GM04503 (cell line): ENCODE results near the gene FARP1.

Source experiments
- DNase-seq: peaks from one replicate; pipeline ENCODE4 v3.0.0-alpha.2; 2012; ENCODE audit warnings: low read depth

The FARP1 gene

GRCh38 chr13:98447881-98448641 is 305.2 kb downstream of the FARP1 start:
- DNase-seq = no peak

DNA sequence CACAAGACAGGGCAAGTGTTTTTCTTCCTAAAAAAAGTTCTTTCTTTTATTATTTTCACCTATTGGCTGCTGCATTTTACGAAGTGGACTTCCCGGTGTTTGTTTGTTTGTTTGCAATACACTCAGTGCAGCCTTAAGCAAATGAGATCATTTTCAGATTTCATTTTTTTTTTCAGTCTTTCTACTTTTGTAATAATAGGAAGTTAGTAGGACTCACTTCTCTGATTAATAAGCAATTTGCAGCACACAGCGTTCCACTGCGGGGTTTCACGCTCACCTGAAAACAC is 305.7 kb downstream of the FARP1 start:
- DNase-seq = no peak

DNA sequence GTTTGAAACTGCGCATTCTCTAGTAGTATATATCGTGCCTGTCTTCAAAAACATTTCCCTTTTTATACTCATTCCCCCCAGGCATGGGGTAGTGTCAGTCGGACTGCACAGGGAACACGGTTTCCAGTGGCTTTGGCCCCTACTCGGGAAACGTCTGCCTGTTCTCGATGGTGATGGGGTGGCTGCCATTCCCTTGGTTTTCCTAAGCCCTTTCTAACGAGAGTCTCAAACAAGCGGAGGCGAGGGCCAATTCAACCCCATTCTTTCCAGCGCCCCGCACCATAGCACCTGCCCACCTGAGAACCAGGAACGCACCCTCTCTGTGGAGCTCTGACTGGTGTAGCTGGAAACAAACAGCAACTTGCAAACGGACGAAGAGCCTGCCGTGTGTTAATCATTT is 306.4 kb downstream of the FARP1 start:
- DNase-seq = no peak

GRCh38 chr13:98450026-98450425 is 307.1 kb downstream of the FARP1 start:
- no peak for DNase-seq

- no peak for DNase-seq
Observed at GRCh38 chr13:98450539-98451111, 307.7 kb downstream of the FARP1 start.

DNA sequence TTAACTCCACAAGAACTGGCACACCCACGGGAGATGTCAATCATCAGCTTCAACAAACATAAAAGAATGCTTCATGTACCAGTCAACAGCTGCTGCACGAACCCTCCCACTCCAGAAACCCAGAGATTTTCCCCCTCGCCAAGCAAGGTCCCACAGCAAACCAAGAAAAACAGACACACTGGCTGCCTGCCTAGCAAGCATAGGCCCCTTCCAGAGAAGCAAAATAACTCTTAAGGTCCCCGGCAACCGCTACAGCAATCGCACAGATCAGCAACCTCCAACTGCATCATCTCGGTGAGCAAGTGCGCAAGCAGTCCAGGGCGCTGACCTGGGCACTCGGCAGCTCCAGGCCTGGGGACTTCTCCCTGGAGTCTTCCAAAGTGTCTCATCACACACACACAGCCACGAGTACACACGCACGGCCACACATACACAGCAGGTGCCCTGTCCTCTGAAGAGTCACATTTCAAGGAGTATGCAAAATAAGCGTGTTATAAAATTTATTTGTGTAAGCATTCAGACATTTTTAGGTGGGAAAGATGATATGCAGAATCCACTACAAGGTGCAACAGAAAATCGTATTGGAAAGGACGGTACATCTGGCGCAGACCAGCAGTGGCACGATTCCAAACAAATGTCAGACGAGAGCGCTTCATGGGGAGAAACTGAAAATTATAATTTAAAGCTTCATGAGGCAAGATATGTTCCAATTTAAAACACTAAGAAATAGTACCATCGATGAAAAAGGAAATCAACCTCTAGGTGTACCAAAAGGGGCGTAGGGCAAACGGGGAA is 309.0 kb downstream of the FARP1 start:
- DNase-seq = no peak

DNA sequence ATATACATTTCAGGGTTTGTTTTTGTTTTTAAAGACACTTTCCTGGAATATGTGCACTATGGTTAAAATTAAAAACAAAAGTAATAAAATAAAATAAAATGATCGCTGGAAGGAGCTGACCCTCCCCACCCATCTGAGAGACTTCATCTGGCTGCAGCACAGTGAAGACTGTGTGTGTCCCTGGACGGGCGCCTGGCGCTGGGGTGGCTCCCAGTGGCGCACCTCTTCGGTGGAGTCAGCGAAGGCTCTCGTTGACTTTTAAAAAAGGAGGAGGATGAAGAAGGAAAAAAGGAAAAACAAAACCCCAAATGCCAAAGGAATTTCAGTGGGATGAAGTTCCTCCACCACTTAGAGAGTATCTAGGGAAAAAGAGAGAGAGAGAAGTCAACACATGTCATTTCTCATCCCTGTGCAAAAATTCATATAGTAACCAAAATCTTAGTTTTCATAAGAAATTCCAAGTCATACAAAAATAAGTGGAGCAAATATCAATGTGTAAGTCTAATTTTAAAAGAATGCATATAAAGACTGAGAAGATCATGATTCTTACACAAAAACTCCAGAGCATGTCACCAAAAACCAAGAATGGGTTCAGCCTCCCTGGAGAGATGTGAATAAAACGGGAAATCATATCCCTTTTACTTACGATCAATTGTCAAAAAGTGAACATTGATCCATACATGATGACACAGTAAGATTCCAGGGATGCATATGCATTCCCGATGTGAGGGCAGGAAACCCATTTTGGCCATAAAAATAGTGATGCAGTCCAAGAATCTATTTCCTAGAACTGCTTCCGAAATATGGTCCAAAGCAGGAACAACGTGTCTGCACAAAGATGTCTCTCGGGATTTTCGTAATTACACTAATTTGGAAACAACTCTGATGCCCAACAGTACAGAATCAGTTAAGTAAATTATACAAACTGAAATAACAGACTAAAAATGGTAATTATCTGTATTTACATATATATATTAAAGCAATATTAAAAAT is 310.3 kb downstream of the FARP1 start:
- DNase-seq = no peak

DNA sequence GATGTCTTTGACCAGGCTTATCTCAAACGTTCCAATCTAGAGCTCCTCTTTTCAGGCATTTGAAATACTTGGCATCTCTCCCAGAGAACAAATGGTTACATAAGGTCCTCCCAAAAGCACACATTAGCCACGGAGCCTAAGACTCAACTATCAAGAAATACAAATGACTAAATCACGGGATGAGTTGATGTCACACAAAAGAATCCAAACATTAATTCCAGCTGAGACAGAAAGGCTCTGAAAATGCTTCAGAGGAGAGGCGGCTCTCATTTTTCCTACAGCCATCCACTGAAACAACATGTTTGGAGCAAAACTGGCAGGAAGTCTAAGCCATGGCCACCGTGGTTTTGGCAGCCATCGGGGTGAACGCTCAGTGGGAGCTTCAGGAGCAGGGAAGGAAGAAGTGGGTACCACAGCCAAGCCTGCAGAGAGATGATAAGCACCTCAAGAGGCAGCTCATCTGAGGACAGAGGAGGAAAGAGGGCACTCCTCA is 311.5 kb downstream of the FARP1 start:
- DNase-seq = peak; percentile 95

- no peak for DNase-seq
Observed at GRCh38 chr13:98456413-98456845, 313.5 kb downstream of the FARP1 start.

- DNase-seq = no peak
Observed at GRCh38 chr13:98457053-98457452, 314.2 kb downstream of the FARP1 start.

- no peak for DNase-seq
Observed at GRCh38 chr13:98458431-98458830, 315.5 kb downstream of the FARP1 start.

- DNase-seq = no peak
Observed at GRCh38 chr13:98459171-98459681, 316.3 kb downstream of the FARP1 start.

DNA sequence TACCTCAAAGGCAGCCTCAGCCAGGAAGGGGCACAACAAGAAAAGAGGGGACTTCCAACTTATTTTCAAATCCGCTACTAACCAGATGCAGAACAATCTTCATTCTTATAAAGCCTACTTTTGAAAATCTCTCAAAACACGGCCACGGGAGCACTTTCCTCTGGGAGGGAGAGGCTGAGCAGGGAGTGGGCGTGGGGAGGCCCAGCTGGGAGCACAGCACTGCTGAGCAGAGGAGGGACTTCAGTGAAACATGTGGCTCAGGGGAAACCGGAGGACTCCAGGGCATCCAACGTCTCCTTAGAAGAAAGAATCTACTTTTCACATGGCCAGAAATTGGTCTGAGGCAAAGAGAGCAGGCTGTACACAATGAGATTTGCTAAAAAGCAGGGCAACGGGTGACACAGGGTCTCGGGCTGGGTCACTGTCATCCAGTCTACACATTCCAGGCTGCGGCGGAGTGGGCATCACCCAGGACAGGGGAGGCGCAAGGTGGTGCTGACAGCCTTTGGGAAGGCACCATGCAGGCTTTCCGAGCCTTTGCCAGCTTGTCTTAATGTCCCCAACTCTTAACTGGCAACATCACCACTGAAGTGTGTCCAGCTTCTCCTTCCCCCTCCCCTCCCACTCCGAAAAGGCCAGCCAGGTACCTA is 317.0 kb downstream of the FARP1 start:
- DNase-seq = no peak

DNA sequence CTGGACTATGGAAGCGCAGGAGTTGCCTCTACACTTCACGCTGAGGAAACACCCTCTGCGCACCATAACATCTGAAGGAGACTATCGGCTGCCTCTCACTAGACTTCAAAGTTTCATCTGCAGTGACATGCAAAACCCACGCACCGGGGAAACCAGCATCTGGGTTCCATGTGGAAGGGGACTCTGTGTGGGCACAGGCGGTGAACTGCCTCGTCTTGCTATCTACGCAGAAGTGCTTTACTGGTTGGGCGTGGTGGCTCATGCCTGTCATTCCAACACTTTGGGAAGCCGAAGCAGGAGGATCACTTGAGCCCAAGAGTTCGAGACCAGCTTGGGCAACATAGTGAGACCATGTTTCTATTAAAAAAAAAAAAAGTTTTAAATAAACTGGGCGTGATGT is 317.6 kb downstream of the FARP1 start:
- DNase-seq = no peak

DNA sequence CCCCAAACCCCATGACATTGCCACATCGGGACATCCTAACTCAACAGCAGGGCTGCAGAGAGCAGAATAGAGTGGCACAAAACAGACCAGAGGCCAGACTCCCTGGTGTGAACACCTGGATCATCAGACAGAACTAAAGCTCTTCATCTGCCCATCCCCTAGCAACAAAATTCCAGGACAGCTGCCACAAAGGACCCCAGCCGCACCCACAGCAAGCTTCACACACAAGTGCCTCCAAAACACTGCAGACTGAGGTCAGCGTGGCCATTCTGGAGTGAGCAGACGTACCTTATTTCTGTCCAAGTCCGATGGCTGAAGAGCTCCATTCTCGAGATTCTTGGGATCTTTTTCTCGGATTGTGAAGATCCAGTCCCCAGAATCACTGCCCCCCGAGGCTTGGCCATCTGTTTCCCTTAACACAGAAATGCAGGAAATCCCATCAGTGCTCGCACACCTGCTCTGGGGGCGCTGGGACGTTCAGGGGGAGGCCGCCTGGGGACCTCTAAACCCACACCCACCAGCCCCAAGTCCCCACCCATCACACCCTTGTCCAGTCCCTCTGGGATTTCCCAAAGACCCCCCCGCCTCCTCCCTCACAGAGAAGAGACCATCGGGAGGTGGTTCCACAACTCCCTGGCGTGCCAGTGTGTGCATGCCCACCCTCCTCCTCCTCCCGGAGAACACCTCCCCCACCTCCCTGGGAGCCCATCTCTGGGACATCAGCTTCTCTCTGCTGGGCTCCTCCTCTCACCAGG is 318.8 kb downstream of the FARP1 start:
- no peak for DNase-seq

- no peak for DNase-seq
Observed at GRCh38 chr13:98462241-98462882, 319.5 kb downstream of the FARP1 start.

- DNase-seq = no peak
Observed at GRCh38 chr13:98462946-98463345, 320.1 kb downstream of the FARP1 start.

- DNase-seq = no peak
Observed at GRCh38 chr13:98466634-98467236, 323.8 kb downstream of the FARP1 start.

DNA sequence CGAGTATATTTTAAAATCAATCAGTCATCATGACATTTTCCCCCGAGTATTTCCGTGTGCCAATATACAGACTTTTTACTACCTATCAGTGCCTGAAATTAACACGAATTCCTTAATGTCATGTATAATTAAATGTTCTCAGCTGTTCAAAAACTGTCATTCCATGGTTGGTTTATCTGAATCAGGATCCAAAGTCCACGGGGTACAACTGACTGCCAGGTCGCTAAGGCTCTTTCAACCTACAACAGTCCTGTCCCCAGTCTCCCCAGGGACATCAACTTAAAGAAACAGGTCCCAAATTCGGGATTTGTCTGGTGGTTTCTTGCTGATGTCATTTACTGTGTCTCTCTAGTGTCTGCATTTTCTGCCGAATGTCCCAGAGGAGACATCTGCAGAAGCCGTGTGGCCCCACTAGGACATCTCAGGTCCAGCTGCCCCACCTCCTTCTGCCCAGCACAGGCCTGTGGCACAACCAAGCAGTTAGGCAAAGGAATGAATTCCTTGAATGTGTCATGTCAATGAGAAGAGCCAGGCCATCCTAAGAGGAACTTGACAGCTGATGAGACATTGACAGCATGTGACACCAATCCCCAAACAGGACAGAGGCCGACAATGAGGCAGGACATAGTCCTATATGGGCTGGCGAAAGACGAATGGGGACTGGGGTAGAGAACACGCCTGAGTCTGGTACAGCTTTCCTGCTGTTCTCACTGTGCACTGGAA is 324.5 kb downstream of the FARP1 start:
- no peak for DNase-seq
